Epithelial cell of prostate (primary cell): Measurements from ENCODE around the gene CACNA1A.
A peak's percentile ranks its signal among the peaks of the same experiment; 100 is the strongest.
"Not testable (repeated sequence)": the region's sequence is repeated elsewhere in the genome, so short reads cannot be mapped to it uniquely, and the experiment has no call there.

Experiments
- DNase-seq: peaks from one replicate; pipeline ENCODE4 v3.0.0-alpha.2; 2011; ENCODE audit warnings: low read depth, low spot score
- H3K27ac ChIP-seq: fragments of 450-650 bp; 2 replicates; pipeline ENCODE4 v1.5.1; 2017; ENCODE audit warnings: mild to moderate bottlenecking

The CACNA1A gene

DNA sequence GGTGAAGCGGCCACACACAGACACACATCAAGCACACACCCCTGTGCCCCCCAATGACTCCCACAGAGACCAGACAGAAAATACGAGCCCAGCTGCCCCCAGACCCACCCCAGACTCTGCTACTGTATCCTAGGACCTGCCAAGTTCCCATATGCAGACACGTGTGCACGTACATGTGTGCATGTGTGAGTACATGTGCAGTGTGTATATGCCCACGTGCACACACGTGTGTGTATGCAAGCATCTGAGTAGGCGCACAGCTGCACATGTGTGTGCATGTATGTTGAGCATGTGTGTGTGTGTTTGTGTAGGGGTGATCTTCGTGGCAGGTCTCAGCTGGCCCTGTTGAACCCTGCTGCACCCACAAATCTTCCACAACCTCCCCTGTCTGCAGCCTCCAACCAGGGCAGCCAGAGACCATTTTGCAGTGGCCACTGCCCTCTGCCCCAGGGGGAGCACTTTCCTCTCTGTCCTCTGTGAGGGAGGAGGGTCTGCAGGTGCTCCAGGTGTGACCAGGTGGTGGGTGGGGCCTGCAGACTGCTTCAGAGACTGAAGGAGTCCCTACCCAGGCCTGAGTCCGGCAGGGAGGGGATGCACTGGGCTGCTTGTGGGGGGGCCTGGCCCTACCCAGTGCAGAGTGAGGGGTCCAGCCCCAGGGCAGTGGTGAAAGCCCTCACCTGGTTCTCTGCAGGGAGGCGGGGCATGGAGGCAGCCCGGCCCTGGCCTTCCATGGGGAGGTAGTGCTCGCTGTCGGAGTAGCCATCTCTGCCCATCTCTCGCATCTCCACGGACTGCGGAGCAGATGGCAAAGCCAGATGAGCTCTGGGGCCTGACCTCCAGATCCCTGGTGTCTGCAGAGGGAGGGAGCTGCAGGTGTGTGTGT is 294.6 kb downstream of the CACNA1A start:
- no peak overlapping the region for H3K27ac ChIP-seq
- no peak for DNase-seq

DNA sequence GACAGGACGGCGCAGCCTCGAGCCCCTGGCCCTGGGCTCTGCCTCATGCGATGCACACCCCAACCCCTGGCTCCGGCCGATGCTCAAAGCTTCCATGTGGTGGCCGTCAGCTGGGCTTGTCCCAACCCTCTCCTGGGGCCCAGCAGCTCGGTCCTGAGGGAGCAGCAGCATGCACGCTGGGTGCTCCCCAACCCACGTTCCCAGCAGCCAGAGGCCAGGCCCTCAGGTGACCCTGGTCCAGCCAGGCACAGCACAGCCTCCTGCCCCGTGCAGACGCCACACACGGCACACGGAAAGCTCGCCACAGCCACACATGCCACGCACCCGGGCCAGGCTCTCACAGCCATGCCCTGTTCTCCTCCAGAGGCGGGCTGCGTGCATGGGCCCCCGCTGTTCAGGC is 295.3 kb downstream of the CACNA1A start:
- H3K27ac ChIP-seq = no peak overlapping the region
- DNase-seq = no peak

DNA sequence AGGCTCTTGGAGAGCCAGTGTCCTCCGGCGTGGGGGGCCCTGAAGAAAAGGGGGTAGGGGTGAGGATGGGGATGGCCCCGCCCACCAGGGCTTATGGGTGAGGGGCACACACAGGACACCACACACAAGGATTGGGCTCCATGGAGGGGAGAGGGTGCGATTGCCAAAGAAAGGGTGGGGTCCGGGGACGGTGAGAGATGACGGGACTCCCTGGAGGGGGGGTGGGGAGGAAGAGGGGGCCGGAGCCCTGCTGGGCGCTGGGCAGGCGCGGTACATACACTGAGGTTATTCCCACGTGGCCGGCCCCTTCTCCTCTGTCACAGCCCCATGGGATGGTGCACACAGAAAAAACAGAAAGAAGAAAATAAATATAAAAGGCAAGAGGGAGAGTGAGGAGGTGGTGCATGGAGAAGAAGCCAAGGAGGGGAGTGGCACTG is 295.9 kb downstream of the CACNA1A start:
- H3K27ac ChIP-seq = no peak overlapping the region
- no peak for DNase-seq

DNA sequence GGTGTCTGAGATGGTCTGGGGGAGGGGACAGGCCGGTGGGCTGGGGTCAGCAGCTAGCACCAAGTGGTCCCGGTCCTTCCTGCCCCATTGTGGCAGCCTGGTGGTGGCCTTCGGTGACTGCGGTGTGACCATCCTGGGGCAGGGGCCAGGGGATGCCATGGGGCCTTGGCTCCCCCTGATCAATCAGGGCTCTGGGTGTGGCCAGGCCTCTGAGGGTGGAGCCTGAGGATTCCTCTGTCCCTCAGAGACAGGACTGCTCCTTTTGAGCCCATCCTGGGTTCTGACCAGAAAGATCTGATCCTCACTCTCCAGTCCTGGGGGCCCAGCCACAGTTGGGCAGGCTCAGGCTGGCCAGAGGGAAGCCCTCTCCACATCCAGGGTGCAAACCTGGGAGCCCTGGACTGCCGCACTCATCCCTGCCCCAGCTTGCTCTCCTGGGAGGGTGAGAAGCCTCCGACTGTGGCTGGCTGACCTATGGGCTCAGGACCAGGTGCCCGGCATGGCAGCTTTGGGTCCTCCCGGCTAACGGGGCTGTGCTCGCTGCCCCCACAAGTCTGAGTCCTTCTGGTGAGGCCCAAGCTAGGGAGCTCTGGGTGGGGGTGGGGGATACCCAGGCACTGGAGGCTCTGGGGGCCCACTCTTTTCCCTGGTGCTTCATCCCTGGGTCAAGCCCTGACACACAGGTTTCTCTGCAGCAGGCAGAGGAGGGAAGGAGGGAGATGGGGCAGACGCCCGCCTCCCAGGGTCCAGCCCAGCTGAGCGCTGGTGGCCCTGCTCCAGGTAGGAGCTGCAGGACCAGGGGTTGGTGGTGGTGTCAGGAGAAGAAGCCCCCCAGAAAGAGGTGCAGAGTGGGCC is 296.6 kb downstream of the CACNA1A start:
- H3K27ac ChIP-seq = no peak overlapping the region

DNA sequence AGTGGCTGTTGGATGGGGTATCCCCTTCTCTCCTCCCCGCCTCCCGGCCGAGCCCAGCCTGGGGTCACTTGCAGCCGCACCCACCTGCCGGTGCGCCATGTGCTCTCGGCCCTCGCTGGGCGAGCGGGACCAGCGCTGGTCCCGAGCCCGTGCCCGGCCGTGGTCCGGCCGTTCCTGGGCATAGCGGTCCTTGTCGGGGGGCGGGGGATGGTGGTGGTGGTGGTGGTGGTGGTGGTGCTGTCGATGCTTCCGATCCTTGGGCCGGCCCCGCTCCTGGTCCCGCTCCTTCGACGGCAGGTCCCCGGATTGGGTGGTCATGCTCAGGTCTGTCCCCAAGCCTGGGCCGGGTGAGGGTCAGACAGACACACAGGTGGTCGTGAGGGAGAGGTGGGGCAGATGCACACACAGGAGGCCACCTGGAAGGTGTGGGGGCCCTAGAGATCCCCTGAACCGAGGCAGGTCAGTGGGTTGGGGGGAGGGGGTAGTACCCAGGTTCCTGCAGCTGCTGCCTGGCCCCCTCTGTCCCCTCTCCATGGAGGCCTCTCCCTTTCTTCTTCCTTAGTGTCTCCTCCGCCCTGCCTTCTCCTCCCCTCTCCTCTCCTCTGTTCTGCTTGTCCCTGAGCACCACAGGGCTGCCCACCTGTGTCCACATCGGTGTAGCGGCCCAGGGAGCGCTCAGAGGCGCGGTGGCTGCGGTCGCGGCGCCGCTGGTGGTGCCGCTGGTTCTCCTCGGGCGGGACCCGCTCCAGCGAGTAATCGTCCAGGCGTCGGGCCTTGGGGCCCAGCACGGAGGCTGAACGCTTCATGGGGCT is 297.4 kb downstream of the CACNA1A start:
- no peak for DNase-seq
- H3K27ac ChIP-seq = no peak overlapping the region

More for the DNA sequence above, 296.6 kb downstream of the CACNA1A start:
- no peak for DNase-seq

DNA sequence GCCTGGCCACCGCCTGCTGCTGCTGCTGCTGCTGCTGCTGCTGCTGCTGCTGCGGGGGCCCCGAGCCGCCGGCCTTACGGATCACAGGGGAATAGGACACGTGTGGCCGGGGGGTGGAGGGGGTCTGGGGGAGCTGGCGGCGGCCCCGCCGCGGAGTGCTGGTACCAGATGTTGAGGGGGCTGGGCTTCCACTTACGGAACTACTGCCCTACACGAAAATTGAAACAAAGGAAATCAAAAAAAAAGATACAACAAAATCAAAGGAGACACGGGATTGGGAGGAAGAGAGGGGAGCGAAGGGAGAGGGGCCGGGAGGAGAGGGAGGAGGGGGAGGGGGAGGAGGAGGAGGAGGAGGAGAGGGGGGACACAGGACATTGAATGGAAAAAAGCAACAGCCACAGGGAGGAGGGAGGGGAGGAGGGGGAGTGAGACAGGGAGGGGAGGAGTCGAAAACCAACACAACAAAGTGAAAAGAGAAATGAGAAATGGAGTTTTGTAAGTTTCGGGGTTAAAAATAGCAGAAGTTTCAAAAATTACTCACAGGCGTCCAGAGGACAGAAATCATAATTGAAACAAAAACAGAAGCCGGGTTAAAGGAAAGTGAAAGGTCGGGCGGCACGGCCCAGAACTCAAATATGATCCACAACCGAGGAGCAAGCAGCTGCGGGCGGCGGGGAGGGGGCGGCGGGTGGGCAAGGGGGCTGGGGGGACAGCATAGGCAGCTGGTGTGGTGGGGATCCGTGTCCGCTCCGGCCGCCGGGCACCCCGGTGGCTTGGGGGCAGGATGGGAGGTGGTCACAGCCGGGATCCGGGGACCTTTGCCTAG is 298.2 kb downstream of the CACNA1A start:
- DNase-seq = no peak
- H3K27ac ChIP-seq = peak overlapping the region; percentile 24

DNA sequence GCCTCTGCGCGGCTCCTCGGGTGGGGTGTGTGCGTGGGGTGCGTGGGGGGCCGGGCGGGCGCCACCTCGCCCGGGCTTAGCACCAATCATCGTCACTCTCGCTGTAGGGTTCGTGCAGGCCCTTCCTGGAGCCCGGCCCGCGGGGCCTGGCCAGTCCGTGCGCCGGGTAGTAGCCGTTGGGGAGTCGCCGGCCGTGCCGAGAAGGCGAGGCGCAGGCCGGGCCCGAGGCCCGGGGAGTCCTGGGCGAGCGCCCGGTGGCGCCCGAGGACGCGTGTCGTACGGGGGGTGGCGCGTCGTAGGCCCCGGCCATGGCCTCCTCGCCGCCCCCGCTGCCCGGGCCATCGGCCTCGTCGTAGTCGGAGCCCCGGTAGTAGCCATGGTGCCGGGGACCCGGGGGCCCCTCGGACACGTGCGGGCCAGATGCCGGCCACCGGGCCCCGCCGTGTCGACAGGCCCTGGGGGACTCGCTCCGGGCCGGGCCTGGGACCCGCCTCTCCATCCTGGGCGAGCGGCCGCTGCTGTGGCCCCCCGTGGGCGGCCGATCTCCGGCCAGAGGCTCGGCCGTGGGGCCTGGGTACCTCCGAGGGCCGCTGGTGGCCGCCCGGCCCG is 298.9 kb downstream of the CACNA1A start:
- no peak for DNase-seq
- H3K27ac ChIP-seq = peak overlapping the region; percentile 24

DNA sequence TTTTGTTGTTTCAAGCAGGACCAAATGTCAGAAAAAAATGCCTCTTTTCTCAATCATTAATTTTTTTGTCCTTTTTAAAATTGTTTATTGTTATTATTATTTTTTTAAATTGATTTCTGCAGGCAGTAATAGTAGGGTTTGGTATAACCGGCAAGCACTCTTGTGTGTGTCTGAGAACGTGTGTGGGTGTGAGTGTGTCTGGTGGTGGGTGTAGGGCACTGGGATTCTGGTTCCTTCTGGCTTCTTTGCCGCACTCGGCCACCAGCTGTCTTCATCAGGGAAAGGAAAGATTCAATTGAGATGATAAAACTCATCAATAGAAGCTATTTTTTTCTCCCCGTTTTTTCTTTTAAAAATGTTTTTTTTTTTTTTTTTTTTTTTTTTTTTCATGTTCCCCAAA is 299.7 kb downstream of the CACNA1A start:
- no peak overlapping the region for H3K27ac ChIP-seq
- DNase-seq = no peak

DNA sequence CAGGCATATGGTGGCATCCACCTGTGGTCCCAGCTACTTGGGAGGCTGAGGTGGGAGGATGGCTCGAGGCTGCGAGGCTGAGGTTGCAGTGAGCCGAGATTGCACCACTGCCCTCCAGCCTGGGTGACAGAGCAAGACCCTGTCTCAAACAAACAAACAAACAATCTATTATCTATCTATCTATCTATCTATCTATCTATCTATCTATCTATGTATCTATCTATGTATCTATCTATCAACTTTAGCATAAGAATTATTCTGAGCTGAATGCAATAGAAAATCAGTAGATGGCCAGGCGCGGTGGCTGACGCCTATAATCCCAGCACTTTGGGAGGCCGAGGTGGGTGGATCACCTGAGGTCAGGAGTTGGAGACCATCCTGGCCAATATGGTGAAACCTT is 304.2 kb downstream of the CACNA1A start:
- DNase-seq, H3K27ac ChIP-seq: not testable (repeated sequence)

DNA sequence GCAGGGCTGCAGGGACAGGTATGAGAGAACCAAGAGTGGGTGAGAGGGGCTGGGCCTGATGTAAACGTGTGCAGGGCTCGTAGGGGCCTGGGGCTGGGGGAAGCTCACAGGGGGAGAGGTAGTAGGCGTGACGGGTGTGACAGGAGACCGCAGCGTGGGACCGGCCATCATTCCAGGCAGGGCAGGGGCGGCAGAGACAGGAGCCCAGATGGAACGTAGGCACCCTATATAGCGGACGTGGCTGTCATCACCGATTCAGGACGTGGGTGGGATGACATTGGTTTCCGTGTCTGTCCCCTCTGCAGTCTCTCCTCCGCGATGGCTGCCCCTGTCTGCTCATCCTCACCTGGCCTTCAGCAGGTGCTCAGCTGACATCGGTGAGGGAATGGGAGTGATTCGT is 307.6 kb downstream of the CACNA1A start:
- DNase-seq = no peak
- H3K27ac ChIP-seq = no peak overlapping the region

DNA sequence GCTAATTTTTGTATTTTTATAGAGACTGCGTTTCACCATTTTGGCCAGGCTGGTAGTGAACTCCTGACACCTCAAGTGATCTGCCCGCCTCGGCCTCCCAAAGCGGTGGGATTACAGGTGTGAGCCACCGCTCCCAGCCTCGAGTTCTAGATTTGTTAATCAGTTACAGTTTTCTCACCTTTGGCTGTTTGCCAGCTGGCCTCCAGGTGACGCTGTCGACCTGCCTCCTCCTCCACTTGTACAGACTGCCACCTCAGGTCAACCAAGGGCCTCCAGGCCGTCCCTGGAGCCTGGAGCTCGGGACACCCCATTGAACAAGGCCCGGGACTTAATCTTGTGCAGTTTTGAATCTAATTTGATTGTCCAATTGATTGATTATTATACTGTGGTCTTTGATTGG is 310.6 kb downstream of the CACNA1A start:
- no peak overlapping the region for H3K27ac ChIP-seq
- no peak for DNase-seq

DNA sequence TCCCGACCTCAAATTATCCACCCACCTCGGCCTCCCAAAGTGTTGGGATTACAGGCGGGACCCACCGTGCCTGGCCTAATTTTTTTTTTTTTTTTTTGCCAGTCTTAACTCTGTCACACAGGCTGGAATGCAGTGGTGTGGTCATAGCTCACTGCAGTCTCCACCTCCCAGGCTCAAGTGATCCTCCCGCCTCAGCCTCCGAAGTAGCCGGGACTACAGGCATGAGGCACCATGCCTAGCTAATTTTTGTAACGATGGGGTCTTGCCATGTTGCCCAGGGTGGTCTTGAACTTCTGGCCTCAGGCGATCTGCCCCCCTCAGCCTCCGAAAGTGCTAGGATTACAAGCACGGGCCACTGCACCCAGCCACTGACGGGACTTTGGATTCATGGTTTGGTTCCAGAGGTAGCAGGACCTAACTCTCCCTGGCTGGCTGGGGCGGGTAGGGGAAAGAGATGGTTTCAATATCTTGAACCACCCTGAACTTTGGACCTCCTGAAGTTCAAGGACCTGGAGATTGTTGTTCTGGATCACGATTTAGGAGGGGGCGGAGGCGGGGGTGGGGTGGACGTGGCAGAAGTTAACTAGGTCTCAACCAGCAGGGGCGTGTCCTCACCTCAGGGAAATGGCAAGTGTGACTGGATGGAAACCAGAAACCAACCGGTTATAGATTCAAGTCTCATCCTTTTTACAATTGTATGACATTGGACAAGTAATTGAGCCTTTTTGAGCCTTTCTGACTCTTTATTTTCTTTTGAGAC is 315.3 kb downstream of the CACNA1A start:
- no peak overlapping the region for H3K27ac ChIP-seq
- no peak for DNase-seq

DNA sequence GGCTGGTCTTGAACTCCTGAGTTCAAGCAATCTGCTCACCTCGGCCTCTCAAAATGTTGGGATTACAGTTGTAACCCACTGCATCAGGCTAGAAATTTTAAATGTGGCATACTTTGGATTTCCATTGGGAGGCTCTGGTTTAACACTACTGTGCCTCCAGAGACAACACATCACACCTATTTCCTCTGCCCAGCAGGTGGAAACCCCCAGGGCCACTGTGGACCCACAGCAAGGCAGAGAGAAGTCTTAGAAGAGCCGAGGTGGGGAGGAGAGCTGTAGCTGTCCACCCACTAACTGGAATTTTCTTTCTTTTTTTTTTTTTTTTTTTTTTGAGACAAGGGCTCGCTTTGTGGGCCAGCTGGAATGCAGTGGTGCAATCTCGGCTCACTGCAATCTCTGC is 316.7 kb downstream of the CACNA1A start:
- no peak overlapping the region for H3K27ac ChIP-seq
- DNase-seq = no peak

DNA sequence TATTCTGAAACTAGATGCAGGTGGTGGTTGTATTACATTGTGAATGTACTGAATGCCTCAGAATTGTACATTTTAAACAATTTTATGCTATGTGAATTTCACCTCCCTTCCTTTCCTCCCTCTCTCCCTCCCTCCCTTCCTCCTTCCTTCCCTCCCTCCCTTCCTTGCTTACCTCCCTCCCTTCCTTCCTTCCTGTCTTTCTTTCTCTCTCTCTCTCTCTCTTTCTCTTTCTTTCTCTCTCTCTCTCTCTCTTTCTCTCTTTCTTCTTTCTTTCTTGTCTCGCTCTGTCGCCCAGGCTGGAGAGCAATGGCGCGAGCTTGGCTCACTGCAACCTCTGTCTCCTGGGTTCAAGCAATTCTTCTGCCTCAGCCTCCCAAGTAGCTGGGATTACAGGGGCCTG is 318.9 kb downstream of the CACNA1A start:
- no peak for DNase-seq
- H3K27ac ChIP-seq = no peak overlapping the region

DNA sequence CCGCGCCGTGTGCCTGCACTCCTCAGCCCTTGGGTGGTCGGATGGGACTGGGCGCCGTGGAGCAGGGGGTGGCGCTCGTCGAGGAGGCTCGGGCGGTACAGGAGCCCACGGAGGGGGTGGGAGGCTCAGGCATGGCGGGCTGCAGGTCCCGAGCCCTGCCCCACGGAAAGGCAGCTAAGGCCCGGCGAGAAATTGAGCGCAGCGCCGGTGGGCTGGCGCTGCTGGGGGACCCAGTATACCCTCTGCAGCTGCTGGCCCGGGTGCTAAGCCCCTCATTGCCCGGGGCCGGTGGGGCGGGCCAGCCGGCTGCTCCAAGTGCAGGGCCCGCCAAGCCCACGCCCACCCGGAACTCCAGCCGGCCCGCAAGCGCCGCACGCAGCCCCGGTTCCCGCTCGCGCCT is 319.6 kb downstream of the CACNA1A start:
- DNase-seq, H3K27ac ChIP-seq: not testable (repeated sequence)

DNA sequence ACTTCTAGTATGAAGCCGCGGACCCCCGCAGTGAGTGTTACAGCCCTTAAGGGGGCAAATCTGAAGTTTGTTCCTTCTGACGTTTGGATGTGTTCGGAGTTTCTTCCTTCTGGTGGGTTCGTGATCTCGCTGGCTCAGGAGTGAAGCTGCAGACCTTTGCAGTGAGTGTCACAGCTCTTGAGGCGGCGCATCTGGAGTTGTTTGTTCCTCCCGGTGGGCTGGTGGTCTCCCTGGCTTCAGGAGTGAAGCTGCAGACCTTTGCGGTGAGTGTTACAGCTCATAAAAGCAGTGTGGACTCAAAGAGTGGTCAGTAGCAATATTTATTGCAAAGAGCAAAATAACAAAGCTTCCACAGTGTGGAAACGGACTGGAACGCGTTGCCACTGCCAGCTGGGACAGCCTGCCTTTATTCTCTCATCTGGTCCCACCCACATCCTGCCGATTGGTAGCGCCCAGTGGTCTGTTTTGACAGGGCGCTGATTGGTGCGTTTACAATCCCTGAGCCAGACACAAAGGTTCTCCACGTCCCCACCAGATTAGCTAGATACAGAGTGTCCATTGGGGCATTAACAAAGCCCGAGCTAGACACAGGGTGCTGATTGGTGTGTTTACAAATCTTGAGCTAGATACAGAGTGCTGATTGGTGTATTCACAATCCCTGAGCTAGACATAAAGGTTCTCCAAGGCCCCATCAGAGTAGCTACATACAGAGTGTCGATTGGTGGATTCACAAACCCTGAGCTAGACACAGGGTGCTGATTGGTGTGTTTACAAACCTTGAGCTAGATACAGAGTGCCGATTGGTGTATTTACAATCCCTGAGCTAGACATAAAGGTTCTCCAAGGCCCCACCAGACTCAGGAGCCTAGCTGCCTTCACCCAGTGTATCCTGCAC is 320.3 kb downstream of the CACNA1A start:
- H3K27ac ChIP-seq, DNase-seq: not testable (repeated sequence)

DNA sequence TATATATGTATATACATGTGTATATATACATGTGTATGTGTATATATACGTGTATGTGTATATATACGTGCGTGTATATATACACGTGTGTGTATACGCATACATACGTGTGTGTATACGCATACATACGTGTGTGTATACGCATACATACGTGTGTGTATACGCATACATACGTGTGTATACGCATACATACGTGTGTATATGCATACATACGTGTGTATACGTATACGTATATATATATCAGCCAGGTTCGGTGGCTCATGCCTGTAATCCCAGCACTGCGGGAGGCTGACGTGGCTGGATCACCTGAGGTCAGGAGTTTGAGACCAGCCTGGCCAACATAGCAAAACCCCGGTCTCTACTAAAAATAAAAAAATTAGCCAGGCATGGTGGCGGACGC is 321.4 kb downstream of the CACNA1A start:
- not testable (repeated sequence) for DNase-seq, H3K27ac ChIP-seq
